ENCODE results near the gene ITPK1. TPM values are rescaled to one million over a fixed set of nuclear protein-coding genes. Genes with fewer than 3 reads are reported as not detected.

Gene ITPK1
- total RNA-seq, 3 donors from 2014 or later (not counting 1 experiment from before 2014, with no cell fraction given), result 73.2 to 74.8 (median 74.4) TPM

DNA sequence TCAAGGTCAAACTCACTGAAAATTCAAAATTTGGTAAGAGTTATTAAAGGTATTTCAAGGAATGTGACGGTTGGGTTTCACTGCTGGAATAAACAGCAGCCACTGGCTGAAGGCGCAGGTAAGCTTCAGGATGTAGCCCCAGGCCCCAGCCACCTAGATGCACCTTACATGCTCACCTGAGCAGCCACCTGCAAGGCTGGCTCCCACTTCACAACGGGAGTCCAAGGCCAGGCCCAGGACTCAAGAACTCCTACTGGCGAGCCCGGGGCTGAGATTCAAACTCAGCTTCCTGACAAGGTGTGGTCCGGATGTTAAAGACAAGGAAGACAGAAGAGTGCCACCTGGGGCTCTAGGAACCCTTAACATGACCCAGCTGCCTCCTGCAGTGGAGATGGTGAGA is 78.4 kb downstream of the ITPK1 start:
- Histone ChIP-seq H3K36me3 (ENCODE audit: control insufficient read depth, insufficient read depth, low read length) (no peaks in the 10 kb centered on the region), H3K4me3 (ENCODE audit: low read length) (no peak overlapping the region), H3K27me3 (ENCODE audit: control insufficient read depth, insufficient read depth, low read length) (no peaks in the 10 kb centered on the region), H3K27ac (ENCODE audit: low read length) (peak overlapping the region; percentile 91), H3K4me1 (ENCODE audit: control insufficient read depth, insufficient read depth, low read length) (peaks cover 77% of the 10 kb centered on the region), H3K9me3 (ENCODE audit: control insufficient read depth, insufficient read depth, low read length) (no peaks in the 10 kb centered on the region)
- ATAC-seq, result no peak
- H3K4me1 Mint-ChIP-seq, result peaks cover 59 to 83% of the 10 kb centered on the region in 2 donors
- intact Hi-C loops (cut with micrococcal nuclease), result loop anchor here (2.0 kb wide), 2 partner anchors 29 to 37 kb away; no protein-coding TSS in a partner anchor
- no peaks in the 10 kb centered on the region for H3K9me3 Mint-ChIP-seq
- WGBS (ENCODE audit: insufficient coverage), result 94% methylated on average over 6 of the region's 6 CpGs
- no peak for DNase-seq
- H3K36me3 Mint-ChIP-seq, result no peaks in the 10 kb centered on the region
- no peak for TF ChIP-seq CTCF (IDR thresholded peaks at IDR 0.05)
- no peak overlapping the region for H3K4me3 Mint-ChIP-seq
- peak overlapping the region; percentile 82 to 84 for H3K27ac Mint-ChIP-seq
- H3K27me3 Mint-ChIP-seq (ENCODE audit: low read depth in 2 of 2), result no peaks in the 10 kb centered on the region

- Histone ChIP-seq H3K4me1 (ENCODE audit: control insufficient read depth, insufficient read depth, low read length) (peaks cover 74% of the 10 kb centered on the region), H3K36me3 (ENCODE audit: control insufficient read depth, insufficient read depth, low read length) (no peaks in the 10 kb centered on the region), H3K27ac (ENCODE audit: low read length) (peak overlapping the region; percentile 91), H3K4me3 (ENCODE audit: low read length) (no peak overlapping the region), H3K27me3 (ENCODE audit: control insufficient read depth, insufficient read depth, low read length) (no peaks in the 10 kb centered on the region), H3K9me3 (ENCODE audit: control insufficient read depth, insufficient read depth, low read length) (no peaks in the 10 kb centered on the region)
- Mint-ChIP-seq H3K4me1 (peaks cover 53 to 79% of the 10 kb centered on the region in 2 donors), H3K4me3 (no peak overlapping the region), H3K36me3 (no peaks in the 10 kb centered on the region), H3K27ac (peak overlapping the region; percentile 82 to 84), H3K9me3 (no peaks in the 10 kb centered on the region), H3K27me3 (ENCODE audit: low read depth in 2 of 2) (no peaks in the 10 kb centered on the region)
- TF ChIP-seq CTCF (IDR thresholded peaks at IDR 0.05), result no peak
- intact Hi-C loops (cut with micrococcal nuclease), result loop anchor here (2.0 kb wide), 2 partner anchors 30 to 38 kb away; no protein-coding TSS in a partner anchor
- ATAC-seq (peak; percentile 9 to 19 (median 16)), DNase-seq (no peak)
- 79% methylated on average over 11 of the region's 12 CpGs for WGBS (ENCODE audit: insufficient coverage)
Measured at GRCh38 chr14:93036652-93037345, 78.9 kb downstream of the ITPK1 start.

DNA sequence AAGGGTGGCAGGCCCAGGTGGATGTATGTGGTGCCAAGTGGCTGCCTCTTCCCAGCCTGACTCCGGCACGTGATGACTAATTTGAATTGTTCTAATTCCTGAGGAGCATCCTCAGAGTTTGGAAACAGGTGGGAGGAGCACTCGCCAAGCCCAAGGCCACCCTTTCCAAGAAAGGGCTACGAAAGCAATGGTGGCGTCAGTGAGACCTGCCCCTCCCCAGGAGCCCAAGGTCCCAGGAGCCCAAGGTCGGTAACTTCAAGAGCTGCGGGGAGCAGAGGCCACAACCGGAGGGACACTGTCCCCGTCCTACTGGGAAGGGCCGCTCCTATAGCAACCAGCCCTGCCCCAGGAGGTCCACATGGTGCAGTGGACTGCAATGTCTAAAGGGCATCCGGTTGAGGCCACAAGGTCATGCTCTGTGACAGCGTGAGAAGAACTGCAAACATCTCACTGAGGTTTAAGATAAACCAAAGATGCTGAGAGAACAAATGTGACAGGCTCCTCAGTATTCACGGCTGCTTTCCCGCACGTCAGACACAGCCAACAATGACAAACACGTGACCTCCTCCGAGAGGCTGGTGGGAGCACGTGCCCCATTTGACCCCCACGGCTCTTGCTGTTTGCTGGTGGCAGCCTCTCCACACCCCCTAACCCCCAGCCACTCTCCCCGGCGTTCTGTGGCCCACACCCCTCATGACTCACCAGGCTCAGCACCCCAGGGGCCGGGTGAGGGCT is 79.6 kb downstream of the ITPK1 start:
- no peak for TF ChIP-seq CTCF (IDR thresholded peaks at IDR 0.05)

More for the DNA sequence above, 79.6 kb downstream of the ITPK1 start:
- no peaks in the 10 kb centered on the region for H3K27me3 Mint-ChIP-seq (ENCODE audit: low read depth in 2 of 2)
- no peaks in the 10 kb centered on the region for H3K36me3 Mint-ChIP-seq
- Histone ChIP-seq H3K4me1 (ENCODE audit: control insufficient read depth, insufficient read depth, low read length) (peaks cover 74% of the 10 kb centered on the region), H3K36me3 (ENCODE audit: control insufficient read depth, insufficient read depth, low read length) (no peaks in the 10 kb centered on the region), H3K27me3 (ENCODE audit: control insufficient read depth, insufficient read depth, low read length) (no peaks in the 10 kb centered on the region), H3K4me3 (ENCODE audit: low read length) (no peak overlapping the region), H3K9me3 (ENCODE audit: control insufficient read depth, insufficient read depth, low read length) (no peaks in the 10 kb centered on the region), H3K27ac (ENCODE audit: low read length) (peak overlapping the region; percentile 91)
- DNase-seq, result peak; percentile 45 to 59
- H3K9me3 Mint-ChIP-seq, result no peaks in the 10 kb centered on the region
- H3K27ac Mint-ChIP-seq, result peak overlapping the region; percentile 82 to 84
- peaks cover 46 to 77% of the 10 kb centered on the region in 2 donors for H3K4me1 Mint-ChIP-seq
- WGBS (ENCODE audit: insufficient coverage), result 76% methylated on average over 22 of the region's 22 CpGs
- intact Hi-C loops (cut with micrococcal nuclease), result loop anchor here (2.0 kb wide), 2 partner anchors 31 to 39 kb away; no protein-coding TSS in a partner anchor
- no peak overlapping the region for H3K4me3 Mint-ChIP-seq
- ATAC-seq, result peak; percentile 76 to 86 (median 79)
